MM.1S (cell line): ENCODE data around the gene SEMA3G.

Experiments used
- CTCF ChIP-seq: fragments of 300-600 bp; sonication (generic); IDR thresholded peaks from 2 replicates; pipeline ENCODE4 v1.5.1; 2016; ENCODE audit warnings: antibody characterized with exemption, low read length, mixed read lengths
- EZH2 ChIP-seq: fragments of 300-600 bp; sonication (generic); optimal IDR thresholded peaks from 2 replicates; pipeline ENCODE3; 2017; ENCODE audit warnings: low read depth, mild to moderate bottlenecking, antibody characterized with exemption, low read length, mixed read lengths
- EZH2phosphoT487 ChIP-seq: fragments of 300-600 bp; sonication (generic); IDR thresholded peaks from 2 replicates; pipeline ENCODE4 v1.6.1; 2018; ENCODE audit warnings: antibody characterized with exemption, low read length

GRCh38 chr3:52493232-52494017 lies 48.5 kb upstream of the SEMA3G start:
- TF ChIP-seq CTCF (no peak), EZH2 (no peak), EZH2phosphoT487 (no peak)
